Esophagus squamous epithelium (tissue), 4 donors: ENCODE data around the gene ITGB2.

Source experiments
- CTCF ChIP-seq, 6 experiments: fragments of 450-650 bp in 4 of 6; fragments of 200-600 bp in 2 of 6; sonication (generic) in 2 of 6; IDR thresholded peaks; one replicate each; pipeline ENCODE4 v1.5.1; 2016 to 2019; ENCODE audit warnings: antibody characterized with exemption in 6 of 6, mild to moderate bottlenecking in 4 of 6, moderate library complexity in 4 of 6
- POLR2A ChIP-seq, 4 donors: fragments of 450-650 bp; IDR thresholded peaks; one replicate each; pipeline ENCODE4 v1.6.1; 2017; ENCODE audit warnings: antibody characterized with exemption in 4 of 4, mild to moderate bottlenecking in 4 of 4, moderate library complexity in 3 of 4

GRCh38 chr21:44876849-44877575, 43.7 kb downstream of the ITGB2 start:
- TF ChIP-seq CTCF (IDR thresholded peaks at IDR 0.05) (no peak), POLR2A (IDR thresholded peaks at IDR 0.05) (no peak)
